Muscle layer of duodenum (tissue), 2 donors: ENCODE measurements around the gene ZBTB17.

Source experiments
- H3K27ac ChIP-seq: one replicate; pipeline ENCODE4 v1.7.0; 2013; ENCODE audit warnings: mild to moderate bottlenecking, low read length
- H3K27me3 ChIP-seq: one replicate; pipeline ENCODE4 v1.7.0; 2013; ENCODE audit warnings: low read depth, mild to moderate bottlenecking, control low read depth, low read length
- H3K36me3 ChIP-seq, 2 donors: one replicate each; pipeline ENCODE4 v1.7.0; 2013; ENCODE audit warnings: low read length in 2 of 2, control low read depth in 1 of 2, mild to moderate bottlenecking in 1 of 2; ENCODE audit not compliant: insufficient read depth in 2 of 2, control insufficient read depth in 1 of 2
- H3K4me1 ChIP-seq, 2 donors: one replicate each; pipeline ENCODE4 v1.7.0; 2013; ENCODE audit warnings: low read length in 2 of 2, mild to moderate bottlenecking in 2 of 2, control low read depth in 1 of 2, moderate library complexity in 1 of 2; ENCODE audit not compliant: insufficient read depth in 2 of 2, control insufficient read depth in 1 of 2
- H3K4me3 ChIP-seq, 2 donors: one replicate each; pipeline ENCODE4 v1.7.0; 2013; ENCODE audit warnings: low read length in 2 of 2, low read depth in 1 of 2, mild to moderate bottlenecking in 1 of 2
- H3K9me3 ChIP-seq, 2 donors: one replicate each; pipeline ENCODE4 v1.7.0; 2013; ENCODE audit warnings: low read length in 2 of 2, control low read depth in 1 of 2, mild to moderate bottlenecking in 1 of 2; ENCODE audit not compliant: control insufficient read depth in 1 of 2
- donor health status: healthy.

The ZBTB17 gene

GRCh38 chr1:15957221-15958095 is 18.4 kb downstream of the ZBTB17 start:
- Histone ChIP-seq H3K9me3 (no peaks in the 10 kb centered on the region), H3K27me3 (no peaks in the 10 kb centered on the region), H3K36me3 (peaks cover 0 to 4% of the 10 kb centered on the region in 2 donors), H3K4me1 (peaks cover 11 to 36% of the 10 kb centered on the region in 2 donors), H3K27ac (no peak overlapping the region), H3K4me3 (no peak overlapping the region)

GRCh38 chr1:15956150-15956549 is 19.8 kb downstream of the ZBTB17 start:
- no peaks in the 10 kb centered on the region for H3K27me3 ChIP-seq
- no peak overlapping the region for H3K4me3 ChIP-seq
- peaks cover 11 to 45% of the 10 kb centered on the region in 2 donors for H3K4me1 ChIP-seq
- no peaks in the 10 kb centered on the region for H3K9me3 ChIP-seq
- H3K27ac ChIP-seq = no peak overlapping the region
- H3K36me3 ChIP-seq = peaks cover 0 to 4% of the 10 kb centered on the region in 2 donors

- no peaks in the 10 kb centered on the region for H3K9me3 ChIP-seq
- H3K27ac ChIP-seq = no peak overlapping the region
These were observed 20.3 kb downstream of the ZBTB17 start for GRCh38 chr1:15955552-15955951.

GRCh38 chr1:15954316-15954715 is 21.6 kb downstream of the ZBTB17 start:
- Histone ChIP-seq H3K4me1 (peaks cover 25 to 59% of the 10 kb centered on the region in 2 donors), H3K27ac (no peak overlapping the region), H3K4me3 (no peak overlapping the region), H3K9me3 (no peaks in the 10 kb centered on the region), H3K36me3 (peaks cover 0 to 6% of the 10 kb centered on the region in 2 donors), H3K27me3 (no peaks in the 10 kb centered on the region)

More at GRCh38 chr1:15955552-15955951, 20.3 kb downstream of the ZBTB17 start:
- Histone ChIP-seq H3K4me3 (no peak overlapping the region), H3K4me1 (peaks cover 13 to 51% of the 10 kb centered on the region in 2 donors), H3K27me3 (no peaks in the 10 kb centered on the region), H3K36me3 (peaks cover 0 to 4% of the 10 kb centered on the region in 2 donors)

GRCh38 chr1:15953791-15954241 is 22.1 kb downstream of the ZBTB17 start:
- Histone ChIP-seq H3K4me1 (peaks cover 30 to 58% of the 10 kb centered on the region in 2 donors), H3K27me3 (no peaks in the 10 kb centered on the region), H3K9me3 (no peaks in the 10 kb centered on the region), H3K4me3 (no peak overlapping the region), H3K27ac (no peak overlapping the region), H3K36me3 (peaks cover 0 to 8% of the 10 kb centered on the region in 2 donors)

- H3K4me3 ChIP-seq = no peak overlapping the region
- H3K27ac ChIP-seq = no peak overlapping the region
- no peaks in the 10 kb centered on the region for H3K9me3 ChIP-seq
These were observed 22.6 kb downstream of the ZBTB17 start for GRCh38 chr1:15953294-15953771.

GRCh38 chr1:15952317-15953258 is 23.3 kb downstream of the ZBTB17 start:
- no peaks in the 10 kb centered on the region for H3K9me3 ChIP-seq
- no peak overlapping the region for H3K27ac ChIP-seq
- peaks cover 8 to 12% of the 10 kb centered on the region in 2 donors for H3K36me3 ChIP-seq
- H3K4me1 ChIP-seq = peaks cover 35 to 55% of the 10 kb centered on the region in 2 donors
- no peaks in the 10 kb centered on the region for H3K27me3 ChIP-seq
- no peak overlapping the region for H3K4me3 ChIP-seq

More at GRCh38 chr1:15953294-15953771, 22.6 kb downstream of the ZBTB17 start:
- Histone ChIP-seq H3K36me3 (peaks cover under 1 to 8% of the 10 kb centered on the region in 2 donors), H3K27me3 (no peaks in the 10 kb centered on the region), H3K4me1 (peaks cover 32 to 56% of the 10 kb centered on the region in 2 donors)

GRCh38 chr1:15951341-15952153 is 24.4 kb downstream of the ZBTB17 start:
- H3K4me1 ChIP-seq = peaks cover 35 to 55% of the 10 kb centered on the region in 2 donors
- no peak overlapping the region for H3K27ac ChIP-seq
- H3K27me3 ChIP-seq = no peaks in the 10 kb centered on the region
- H3K36me3 ChIP-seq = peaks cover 18 to 22% of the 10 kb centered on the region in 2 donors
- no peaks in the 10 kb centered on the region for H3K9me3 ChIP-seq
- H3K4me3 ChIP-seq = no peak overlapping the region

GRCh38 chr1:15950763-15951295 is 25.1 kb downstream of the ZBTB17 start:
- no peaks in the 10 kb centered on the region for H3K9me3 ChIP-seq
- H3K36me3 ChIP-seq = peaks cover 22 to 29% of the 10 kb centered on the region in 2 donors
- peaks cover 34 to 52% of the 10 kb centered on the region in 2 donors for H3K4me1 ChIP-seq
- no peaks in the 10 kb centered on the region for H3K27me3 ChIP-seq
- no peak overlapping the region for H3K4me3 ChIP-seq
- H3K27ac ChIP-seq = peak overlapping the region; percentile 91

- Histone ChIP-seq H3K9me3 (no peaks in the 10 kb centered on the region), H3K36me3 (peaks cover 22 to 35% of the 10 kb centered on the region in 2 donors), H3K27ac (peak overlapping the region; percentile 91), H3K27me3 (no peaks in the 10 kb centered on the region), H3K4me1 (peaks cover 32 to 51% of the 10 kb centered on the region in 2 donors), H3K4me3 (peak overlapping the region in 1 of 2 donors; percentile 27)
These were observed 25.6 kb downstream of the ZBTB17 start for GRCh38 chr1:15950302-15950701.
